NCI-H1436 treated with DMSO at 0.1 percent for 48 hours (cell line): ENCODE results near the gene DUSP22.

Source experiments
- DNase-seq: peaks from one replicate; lab custom pipeline; 2025; lab: John Stamatoyannopoulos, UW

DUSP22 gene

DNA sequence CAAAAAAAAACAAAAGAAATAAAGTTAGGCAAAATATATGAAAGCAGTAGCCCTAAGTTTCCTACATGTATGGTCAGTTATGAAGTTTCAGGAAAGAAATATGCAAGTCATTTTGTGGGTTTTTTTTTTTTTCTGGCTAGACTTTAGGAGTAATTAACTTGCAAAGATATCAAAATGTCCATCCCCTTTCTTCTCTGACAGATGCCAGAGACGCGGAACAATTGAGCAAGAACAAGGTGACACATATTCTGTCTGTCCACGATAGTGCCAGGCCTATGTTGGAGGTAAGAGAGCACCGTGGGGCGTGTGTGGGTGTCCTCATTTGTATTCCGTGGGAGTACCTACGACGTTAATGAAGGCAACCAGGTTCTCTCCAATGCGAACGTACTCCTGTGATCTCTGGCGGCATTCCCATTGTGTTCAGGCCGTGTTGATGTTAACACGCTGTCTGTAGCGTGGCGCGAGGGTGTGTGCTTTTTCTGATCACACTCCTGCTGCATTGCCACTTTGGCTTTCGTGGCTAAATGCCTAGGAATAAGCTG, 19.5 kb downstream of the DUSP22 start:
- DNase-seq, result no peak

DNA sequence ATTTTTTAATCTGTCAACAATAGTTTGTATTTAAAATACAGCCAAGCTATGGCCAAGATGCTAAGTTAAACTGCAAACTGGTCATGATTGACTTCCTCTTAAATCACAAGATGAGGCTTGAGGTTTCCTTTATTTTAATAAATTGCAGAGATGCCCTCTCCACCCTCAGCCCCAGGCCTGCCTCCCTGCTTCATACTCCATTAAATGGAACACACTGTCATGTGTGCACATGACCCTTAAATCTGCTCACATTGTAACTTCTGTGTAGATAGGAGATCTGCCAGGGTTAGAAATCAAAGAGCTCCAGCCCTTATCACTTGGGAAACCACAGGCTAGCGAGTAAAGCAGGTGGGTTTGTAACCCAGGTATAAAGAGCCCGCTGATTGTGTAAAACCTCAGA, 20.8 kb downstream of the DUSP22 start:
- no peak for DNase-seq

DNA sequence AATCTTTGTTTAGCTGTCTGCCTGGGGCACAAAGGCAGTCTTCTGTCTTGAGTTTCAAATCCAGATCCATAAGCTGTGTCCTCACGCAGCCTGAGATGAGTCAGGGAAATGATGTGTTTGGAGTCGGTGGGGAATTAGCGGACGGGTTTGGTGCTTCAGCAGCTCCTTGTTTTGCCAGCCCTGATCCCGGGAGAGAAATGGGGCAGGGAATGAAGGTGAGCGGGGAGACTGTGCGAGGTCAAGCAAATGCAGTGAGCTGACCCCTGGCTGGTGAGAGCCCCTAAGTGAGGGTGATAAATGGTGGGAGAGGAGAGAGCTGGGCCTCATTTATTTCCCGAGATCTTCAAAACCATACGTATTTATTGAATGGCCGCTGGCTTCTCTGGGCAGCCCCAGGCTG, 21.6 kb downstream of the DUSP22 start:
- DNase-seq, result no peak

DNA sequence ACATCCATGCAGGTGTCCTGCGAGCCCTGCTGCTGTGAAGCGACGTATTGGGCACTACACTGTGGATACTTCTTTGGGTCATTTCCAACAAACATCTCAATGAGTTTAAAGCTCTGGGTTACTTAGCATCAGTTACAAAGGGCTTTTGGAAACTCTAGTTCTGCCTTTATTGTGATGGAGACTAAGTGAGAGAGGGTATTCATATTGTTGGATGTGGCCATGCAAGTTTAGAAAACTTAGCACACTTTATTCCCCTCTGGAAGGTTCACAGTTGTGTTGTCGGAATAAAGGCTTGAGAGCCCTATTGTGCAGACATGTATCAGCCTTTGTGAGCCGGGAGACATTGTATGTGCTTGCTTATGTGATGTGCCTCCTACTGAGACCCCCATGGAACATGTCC, 22.1 kb downstream of the DUSP22 start:
- DNase-seq, result no peak

DNA sequence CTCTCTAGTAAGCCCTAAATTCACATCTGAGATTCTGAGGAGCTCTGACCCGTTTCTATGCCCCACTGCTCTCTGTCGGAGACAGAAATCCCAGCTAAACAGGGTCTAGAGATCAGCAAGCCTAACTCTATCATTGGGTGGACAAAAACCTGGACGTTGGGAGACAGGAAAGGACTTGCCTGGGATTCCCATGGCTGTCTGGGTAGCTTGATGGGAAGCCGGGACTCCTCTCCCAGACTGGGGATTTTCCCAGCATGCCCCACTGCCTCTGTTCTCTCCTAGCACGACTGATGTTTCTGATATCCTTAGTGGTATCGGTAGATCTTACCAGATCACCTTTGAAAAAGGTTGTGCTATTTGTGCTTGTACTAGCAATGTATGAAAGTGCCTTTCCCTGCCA, 22.9 kb downstream of the DUSP22 start:
- no peak for DNase-seq

DNA sequence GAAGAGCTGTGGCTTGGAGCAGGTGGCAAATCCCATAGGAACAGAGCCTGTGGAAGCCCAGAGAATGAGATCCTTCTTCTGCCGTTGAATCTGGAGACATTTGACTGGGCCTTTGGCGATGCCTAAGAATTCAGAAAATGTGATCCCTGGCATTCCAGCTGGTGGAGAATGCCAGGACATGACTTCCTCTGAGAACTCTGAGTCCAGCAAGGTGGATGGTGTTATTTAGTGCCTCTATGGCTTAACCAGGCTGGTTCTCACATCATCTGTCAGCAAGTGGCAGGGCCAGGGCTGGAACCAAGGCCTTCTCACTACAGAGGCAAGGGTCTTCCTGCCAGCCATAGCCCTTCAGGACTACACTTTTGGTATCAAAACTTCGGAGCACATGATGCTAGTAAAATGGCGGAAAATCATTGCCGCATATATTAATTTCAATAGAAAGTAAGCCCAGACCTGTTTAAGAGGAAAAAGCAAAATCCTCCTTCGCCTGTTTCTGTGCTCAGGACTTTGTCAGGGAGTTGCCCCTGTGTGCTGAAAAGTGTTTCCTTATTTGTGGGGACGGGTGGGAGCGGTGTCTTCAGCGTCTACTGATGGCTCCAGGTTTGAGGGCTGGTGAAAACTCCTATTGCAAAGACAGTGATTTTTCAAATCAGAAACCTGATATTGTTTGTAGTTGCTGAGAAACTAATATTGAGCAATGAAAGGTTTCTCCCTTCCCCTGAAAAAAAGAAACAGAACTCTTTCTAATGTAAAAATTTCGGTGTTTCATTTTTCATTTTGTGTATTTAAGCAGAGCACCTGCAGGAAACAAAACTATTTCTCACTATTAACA, 23.9 kb downstream of the DUSP22 start:
- DNase-seq, result no peak

DNA sequence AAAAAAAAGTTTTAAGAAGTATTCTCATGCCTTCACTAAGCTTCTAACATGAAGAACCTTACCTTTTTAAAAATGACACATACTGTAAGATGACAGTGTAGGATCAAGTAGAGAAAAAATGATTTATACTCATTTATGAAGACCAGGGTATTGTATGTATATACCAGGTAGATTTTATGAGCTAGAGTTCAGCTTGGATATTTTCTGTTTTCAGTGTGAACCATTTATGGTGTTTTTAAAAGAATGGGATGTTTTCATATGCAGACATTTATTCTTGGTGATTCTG, 24.4 kb downstream of the DUSP22 start:
- DNase-seq, result no peak

DNA sequence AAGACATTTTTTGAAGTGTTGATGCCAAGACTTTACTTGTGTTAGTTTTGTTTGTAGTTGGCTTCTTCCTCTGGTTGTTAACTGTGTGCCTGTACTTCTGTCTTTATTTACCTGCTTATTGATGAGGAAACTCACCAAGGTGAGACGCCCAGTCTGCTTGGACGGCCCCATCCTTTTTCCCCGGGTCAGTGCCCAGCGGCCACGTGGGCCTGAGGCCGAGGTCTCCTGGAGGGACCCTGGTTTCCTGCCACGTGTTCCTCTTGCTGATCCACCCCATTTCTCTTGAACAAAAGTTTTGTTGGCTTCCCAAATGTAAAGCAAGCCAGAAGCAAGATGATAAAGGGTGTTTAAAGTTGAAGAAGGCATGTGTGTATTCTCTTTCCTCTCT, 24.8 kb downstream of the DUSP22 start:
- no peak for DNase-seq

DNA sequence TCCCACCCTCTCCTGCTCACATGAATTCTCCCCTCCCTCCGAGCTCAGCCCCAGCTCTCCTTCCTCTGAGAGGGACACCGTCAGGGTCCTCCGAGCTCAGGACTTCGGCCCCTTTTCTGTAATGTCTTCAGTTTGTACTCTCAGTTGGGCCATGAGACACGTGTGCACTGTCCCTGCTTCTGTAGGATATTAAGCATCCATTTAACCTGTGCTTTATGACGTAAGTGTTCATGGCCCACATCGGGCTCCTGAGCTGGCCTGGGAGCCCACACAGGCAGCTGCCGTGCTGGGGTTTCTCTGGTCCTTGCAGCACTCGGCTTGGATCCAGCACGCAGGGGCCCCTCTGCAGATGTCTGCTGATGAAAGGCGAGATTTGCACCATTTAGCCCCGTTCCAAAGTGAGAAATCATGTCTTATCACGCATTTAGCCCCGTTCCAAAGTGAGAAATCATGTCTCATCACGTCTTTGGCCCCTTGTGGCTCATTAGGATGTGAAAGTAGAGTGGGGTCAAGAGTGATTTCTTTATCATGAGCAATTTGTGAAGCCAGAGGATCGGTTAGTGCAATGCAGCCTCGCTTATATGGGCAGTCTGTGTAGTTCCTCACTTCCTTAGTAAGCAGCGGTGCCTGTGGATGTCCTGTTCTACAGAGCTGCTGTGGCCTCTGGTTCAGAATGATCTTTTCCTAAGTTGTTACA, 25.3 kb downstream of the DUSP22 start:
- DNase-seq, result no peak

DNA sequence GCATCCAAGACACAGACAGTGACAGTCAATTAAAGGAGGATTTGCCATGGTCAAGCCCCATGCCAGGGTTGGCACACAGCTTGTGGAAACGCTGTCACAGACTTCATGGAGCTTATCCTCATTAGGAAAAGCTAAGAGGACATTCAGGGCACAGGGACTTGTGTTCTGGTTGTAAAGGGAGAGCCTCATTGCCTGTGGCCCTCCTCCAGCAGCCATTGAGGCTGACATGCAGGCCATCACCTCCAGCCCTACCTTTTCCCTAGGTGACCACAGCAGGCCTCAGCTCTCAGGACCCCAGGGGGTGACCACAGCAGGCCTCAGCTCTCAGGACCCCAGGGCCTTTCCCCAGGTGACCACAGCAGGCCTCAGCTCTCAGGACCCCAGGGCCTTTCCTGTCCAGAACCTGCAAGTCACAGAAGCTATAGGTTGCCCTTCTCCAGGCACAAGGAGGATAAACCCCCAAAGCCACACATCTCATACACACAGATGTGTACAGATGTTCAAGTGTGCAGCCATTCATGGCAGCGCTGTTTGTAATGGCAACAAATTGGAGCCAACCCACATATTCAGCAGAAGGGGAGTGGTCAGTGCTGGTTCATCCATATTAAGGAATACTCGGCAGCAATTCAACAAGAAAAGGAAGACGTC, 26.1 kb downstream of the DUSP22 start:
- DNase-seq, result no peak

DNA sequence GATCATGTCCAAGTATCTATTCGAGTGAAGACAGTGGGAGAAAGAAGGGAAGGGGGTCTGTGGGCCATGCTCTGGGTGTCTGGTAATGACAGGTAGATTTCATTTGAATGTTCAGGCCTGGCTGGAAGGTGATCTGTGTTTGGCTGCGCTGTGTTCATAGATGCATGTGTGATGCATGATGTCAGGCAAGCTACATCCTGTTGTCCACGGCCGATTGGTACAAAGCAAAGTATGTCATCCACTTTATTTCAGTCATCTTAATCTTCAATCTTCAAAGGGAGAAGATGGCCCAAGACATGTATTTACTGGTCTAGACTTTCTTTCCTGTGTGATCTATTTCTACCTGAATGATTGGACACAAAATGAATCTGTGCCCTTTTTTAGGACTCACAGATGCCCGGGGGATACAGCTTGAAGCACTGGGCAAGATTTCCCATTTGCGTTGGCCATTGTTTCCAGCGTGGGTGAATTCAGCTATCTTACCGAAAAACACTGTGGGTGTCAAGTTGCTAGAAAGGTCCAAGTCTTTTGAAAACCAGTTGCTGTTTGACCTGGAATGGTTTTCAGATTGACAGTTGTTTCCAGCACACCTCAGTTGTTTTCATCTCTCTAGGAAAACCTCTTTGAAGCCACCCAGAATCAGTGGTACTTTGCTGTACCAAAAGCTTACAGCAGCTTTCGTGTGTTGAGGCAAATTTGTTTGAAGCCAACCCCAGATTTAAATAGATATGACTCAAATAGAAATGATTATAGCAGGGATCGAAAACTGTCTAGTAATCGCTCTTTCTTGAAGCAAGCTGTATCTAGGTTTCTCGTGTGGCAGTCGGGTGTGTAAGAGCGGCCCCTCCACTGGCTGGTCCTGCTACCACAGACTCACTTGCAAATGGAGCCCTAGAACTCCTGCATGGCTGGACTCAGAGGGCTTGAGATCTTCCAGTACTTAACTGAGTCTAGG, 27.2 kb downstream of the DUSP22 start:
- no peak for DNase-seq

DNA sequence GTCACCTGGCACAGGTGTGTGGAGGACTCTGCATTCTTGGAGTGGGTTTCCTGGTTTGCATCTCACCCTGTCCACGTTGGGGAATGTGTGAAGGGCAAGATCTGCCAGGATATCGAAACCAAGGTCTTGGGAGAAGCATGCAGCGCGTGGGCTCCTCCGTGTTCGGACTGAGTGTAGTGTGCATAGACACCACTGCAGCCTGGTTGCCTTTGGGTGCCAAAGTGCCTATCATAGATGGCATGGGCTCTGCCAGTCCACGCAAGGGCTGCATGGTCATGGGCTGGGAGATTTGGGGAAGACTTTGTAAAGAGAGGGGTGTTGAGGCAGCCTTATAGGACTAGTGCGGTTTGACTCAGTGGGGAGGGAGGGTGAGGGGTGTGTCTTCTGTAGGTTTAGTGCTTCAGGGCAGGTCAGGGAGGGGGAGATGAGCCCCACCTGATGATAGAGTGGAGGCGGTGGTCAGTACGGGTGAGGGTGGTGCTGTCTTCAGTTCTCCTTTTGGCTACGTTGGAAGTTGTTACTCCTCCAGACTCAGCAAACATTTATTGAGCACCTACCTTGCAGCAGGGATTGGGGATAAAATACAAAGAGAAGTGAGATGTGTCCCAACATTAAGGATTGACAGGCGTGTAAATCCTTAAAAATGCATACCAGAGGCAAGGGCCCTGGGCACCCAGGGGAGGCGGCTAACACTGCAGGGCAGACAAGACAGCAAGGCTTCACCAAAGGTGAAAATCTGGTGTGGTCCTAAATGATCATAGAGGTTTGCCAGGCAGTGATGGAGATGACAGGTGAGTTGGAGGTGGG, 28.3 kb downstream of the DUSP22 start:
- no peak for DNase-seq

DNA sequence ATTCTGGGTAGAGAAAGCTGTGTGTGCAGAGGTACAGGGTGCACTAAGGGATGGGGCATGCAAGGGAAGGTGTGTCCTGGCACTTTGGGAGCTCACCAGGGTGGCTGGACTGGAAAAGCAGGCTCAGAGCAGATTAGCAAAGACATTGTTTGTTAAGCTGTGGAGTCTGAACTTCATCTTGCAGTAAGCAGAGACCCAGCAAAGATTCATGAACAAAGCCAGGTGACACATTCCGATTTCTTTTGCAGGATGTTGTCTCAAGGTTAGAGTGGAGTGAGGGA, 28.8 kb downstream of the DUSP22 start:
- DNase-seq, result no peak

DNA sequence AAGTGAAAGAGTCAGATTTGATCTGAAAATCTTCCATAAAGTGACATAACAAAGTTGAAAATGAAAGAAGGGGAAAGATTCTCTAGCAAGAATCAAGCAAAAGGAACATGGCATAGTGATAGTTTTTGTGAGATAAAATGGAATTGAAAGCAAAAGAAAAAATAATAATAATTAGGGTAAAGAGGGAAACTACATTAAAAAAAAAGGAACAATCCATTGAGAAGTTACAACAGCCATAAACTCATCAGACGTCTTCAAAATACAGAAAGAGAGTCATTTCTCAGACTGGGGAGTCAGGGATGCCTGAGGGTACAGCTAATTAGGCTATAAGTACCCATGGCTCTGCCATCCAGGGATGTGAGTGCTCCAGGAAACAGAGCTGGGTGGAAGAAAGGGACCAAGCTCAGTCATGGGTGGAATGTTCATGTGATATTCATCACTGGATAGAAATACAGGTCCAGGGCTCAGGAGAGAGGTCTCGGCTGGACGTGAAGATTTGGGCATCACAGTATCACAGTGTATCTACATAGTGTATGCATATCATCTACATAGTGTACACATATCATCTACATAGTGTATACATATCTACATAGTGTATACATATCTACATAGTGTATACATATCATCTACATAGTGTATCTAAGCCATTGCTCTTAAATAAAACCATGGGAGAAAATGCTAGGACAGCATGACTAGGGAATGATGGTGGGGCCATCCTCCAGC, 29.4 kb downstream of the DUSP22 start:
- no peak for DNase-seq

DNA sequence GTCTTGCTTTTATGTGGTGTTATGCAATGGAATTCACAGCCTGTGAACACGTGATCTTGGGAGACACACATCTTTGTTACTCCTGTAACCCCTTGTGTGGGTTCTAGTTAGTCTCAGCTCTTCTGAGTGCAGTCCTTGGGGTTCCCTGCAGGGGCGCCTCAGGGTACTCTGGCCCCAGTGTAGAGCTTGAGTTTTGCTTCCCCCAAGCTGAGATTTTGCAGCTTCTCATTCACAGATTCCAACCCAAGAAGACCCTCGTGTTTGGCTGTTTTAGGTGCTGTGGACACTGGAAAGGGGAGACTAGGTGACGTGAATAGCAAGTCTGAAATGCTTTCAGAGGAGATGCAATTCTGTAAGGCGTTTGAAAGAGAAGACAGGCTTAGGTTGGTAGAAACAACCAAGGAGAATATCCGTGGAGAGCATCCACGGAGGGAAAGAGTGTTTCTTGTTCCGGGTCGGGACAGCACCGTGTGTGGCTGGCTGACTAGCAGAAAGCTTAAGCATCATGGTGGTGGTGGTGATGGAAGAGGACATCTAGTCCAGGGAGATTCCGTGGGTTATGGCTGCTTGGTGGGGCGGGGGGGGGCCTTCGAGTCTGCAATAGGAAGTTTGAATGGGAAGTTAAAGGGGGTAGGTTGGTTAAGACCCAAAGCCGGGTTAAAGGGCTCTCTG, 30.1 kb downstream of the DUSP22 start:
- no peak for DNase-seq

DNA sequence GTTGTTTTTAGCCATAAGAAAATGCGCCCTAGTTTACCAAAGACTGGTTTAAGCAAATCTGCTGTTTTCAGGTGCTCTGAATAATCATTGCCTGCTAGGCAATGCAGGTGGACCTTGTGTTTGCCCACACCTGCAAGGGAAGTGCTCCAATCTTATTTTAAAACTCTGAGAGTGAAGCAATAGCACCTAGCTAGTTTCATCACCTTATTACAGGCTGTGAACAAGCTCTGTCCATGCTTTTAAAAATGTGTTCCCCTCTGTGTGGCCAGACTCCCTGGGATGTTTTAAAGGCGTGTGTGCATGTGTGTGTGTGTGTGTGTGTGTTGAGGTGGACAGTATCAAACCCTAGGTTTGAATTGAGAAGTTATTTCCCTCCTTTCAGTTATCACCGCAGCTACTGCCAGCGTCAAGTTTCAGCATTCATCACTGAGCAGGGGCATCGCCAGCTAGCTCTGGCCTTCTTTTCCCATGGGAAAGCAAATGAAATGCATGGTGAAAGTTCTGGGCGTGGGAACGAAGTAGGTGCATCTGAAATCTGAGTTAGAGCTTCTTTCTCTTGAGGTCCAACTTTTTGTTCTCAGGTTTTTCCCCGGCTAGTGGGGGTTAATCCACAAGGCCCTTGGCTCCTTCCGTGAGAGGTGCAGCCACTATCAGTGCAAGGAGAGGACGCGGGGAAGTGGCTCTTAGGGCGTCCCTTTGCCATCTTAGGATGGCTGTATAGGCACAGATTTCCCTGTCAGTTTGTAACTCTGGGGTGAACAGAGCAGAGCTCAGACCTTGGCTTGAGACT, 30.8 kb downstream of the DUSP22 start:
- no peak for DNase-seq

DNA sequence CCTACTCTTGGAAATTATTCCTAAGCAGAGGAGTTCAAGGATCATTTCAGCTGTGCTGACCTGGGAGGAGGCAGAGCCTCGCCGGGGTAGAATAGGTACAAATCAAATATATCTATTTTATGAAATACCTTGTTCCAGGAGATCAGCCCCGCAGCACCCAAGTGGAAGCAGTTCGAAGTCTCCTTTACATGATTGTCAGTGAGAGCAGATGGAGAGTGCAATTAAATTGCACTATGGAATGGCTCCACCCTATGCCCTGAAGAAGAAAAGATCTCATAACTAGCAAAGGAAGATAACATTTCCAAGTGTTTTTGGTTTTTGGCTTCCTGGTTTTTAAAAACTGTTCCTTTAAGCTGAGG, 31.4 kb downstream of the DUSP22 start:
- DNase-seq, result no peak

DNA sequence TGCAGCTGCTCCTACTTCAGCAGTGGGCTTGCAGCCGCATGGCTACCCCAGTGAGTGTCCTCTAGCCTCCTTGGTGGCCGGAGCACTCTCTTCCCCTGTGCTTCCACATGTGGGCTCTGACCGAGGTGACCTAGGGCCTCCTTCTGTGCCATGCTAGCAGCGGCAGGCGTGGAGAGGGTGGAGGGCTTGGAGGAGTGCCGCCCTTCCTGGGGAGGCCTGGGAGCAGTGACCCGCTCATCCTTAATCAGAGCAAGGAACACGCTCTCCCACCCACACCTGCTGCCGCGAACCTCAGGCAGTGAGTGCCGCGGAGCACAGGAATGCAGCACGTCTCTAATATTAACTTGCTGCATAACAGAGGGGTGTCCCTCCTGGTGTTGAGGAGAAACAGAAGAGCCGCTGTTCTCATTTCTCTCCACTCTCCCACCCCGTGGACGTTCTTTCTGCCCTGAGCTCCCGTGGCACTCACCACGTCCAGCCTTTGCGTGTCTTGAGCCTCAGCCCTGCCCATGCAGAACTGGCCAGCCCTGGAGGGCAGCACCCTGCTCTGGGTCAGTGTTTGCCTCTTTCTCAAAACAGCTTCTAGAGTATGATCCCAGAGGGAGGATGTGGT, 31.9 kb downstream of the DUSP22 start:
- DNase-seq, result no peak

DNA sequence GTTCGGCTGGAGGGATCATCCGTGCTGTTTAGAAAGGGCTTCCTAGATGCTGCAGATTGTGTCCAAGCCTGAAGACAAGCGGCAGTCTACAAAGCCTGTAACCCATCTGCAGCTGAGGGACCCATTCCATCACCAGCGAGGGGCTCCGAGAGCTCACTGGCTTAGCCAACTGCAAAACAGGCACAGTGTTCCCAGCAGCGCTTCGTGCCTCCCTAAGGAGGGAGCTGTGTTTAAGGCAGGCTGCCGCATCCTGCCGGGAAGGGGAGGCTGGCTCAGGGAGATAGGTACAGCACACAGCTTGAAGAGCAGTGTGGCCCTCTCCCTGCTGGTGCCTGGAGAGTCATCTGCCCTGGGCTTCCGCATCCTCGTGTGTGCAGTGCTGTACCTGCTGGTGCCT, 32.4 kb downstream of the DUSP22 start:
- DNase-seq, result no peak
